MM.1S (cell line): ENCODE data around the gene NALCN.

Experiments used
- EZH2 ChIP-seq: fragments of 300-600 bp; sonication (generic); optimal IDR thresholded peaks from 2 replicates; pipeline ENCODE3; 2017; ENCODE audit warnings: low read depth, mild to moderate bottlenecking, antibody characterized with exemption, low read length, mixed read lengths
- EZH2phosphoT487 ChIP-seq: fragments of 300-600 bp; sonication (generic); IDR thresholded peaks from 2 replicates; pipeline ENCODE4 v1.6.1; 2018; ENCODE audit warnings: antibody characterized with exemption, low read length
- TF ChIP-seq, protein P1 (sequence below): fragments of 300-600 bp; sonication (generic); IDR thresholded peaks from 2 replicates; pipeline ENCODE4 v1.5.1; 2016; ENCODE audit warnings: antibody characterized with exemption, low read length, mixed read lengths

DNA sequence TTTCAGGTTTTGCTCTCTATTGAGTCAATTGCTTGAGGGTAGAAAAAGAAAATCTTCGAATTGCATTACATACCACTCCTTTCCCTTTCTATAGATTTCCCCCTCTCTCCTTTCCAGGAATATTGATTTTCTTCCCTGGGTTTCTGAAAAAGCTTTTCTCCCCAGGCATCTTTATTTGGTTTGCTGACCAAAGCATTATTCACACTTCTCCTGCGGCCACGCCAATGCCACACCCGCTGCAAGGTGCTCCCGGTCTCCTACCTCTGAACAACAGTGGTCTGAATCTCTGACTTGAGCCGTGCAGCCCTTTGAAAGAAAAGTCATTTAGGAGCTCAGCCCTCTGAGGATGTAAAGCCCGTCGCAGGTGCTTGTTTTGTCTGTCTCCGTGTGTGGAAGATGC lies 390.8 kb downstream of the NALCN start:
- no peak for TF ChIP-seq EZH2
- TF ChIP-seq, protein P1, sequence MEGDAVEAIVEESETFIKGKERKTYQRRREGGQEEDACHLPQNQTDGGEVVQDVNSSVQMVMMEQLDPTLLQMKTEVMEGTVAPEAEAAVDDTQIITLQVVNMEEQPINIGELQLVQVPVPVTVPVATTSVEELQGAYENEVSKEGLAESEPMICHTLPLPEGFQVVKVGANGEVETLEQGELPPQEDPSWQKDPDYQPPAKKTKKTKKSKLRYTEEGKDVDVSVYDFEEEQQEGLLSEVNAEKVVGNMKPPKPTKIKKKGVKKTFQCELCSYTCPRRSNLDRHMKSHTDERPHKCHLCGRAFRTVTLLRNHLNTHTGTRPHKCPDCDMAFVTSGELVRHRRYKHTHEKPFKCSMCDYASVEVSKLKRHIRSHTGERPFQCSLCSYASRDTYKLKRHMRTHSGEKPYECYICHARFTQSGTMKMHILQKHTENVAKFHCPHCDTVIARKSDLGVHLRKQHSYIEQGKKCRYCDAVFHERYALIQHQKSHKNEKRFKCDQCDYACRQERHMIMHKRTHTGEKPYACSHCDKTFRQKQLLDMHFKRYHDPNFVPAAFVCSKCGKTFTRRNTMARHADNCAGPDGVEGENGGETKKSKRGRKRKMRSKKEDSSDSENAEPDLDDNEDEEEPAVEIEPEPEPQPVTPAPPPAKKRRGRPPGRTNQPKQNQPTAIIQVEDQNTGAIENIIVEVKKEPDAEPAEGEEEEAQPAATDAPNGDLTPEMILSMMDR: no peak
- TF ChIP-seq EZH2phosphoT487: no peak
